Measurements from ENCODE around the gene NADK2. TPM values are rescaled to one million over a fixed set of nuclear protein-coding genes. Genes with fewer than 3 reads are reported as not detected.

The NADK2 gene
- polyA plus RNA-seq, 1 of the 3 experiments (the other 2 are of a cell fraction), result 7.6 TPM

- Histone ChIP-seq H3F3A (replicated peaks; ENCODE audit: insufficient read depth) (no peaks in the 10 kb centered on the region), H3K9me3 (no peaks in the 10 kb centered on the region), H3K4me2 (no peak overlapping the region), H3K4me1 (ENCODE audit: control insufficient read depth in 1 of 2, insufficient read depth in 2 of 2, low read depth in 1 of 2, low read length in 1 of 2) (peaks cover 0 to 2% of the 10 kb centered on the region in 2 experiments; a peak in 1 of 4 replicates), H3K79me2 (ENCODE audit: insufficient read depth) (no peaks in the 10 kb centered on the region), H2AFZ (ENCODE audit: low read depth) (no peak overlapping the region), H4K20me1 (ENCODE audit: insufficient read depth) (no peaks in the 10 kb centered on the region), H3K36me3 (replicated peaks in 1 of 2; ENCODE audit: control insufficient read depth in 1 of 2, insufficient read depth in 2 of 2, low read length in 1 of 2) (no peaks in the 10 kb centered on the region), H3K27ac (ENCODE audit: low read depth in 2 of 2, low read length in 1 of 2) (no peak overlapping the region), H3K9me2 (no peaks in the 10 kb centered on the region), H3K4me3 (ENCODE audit: low read depth in 2 of 2, low read length in 1 of 2) (no peak overlapping the region), H3K27me3 (ENCODE audit: insufficient read depth) (no peaks in the 10 kb centered on the region), H3K9ac (no peak overlapping the region)
- DNase-seq, result no peak
- TF ChIP-seq TCF12 (IDR thresholded peaks at IDR 0.05) (no peak), RFX5 (IDR thresholded peaks at IDR 0.05; ENCODE audit: low read length) (no peak), SMC3 (IDR thresholded peaks at IDR 0.05; ENCODE audit: low read depth, low read length) (no peak), TEAD4 (IDR thresholded peaks at IDR 0.05; ENCODE audit: borderline replicate concordance, insufficient read depth) (no peak), POLR2AphosphoS5 (IDR thresholded peaks at IDR 0.05; ENCODE audit: low read depth, low read length) (no peak), PBX3 (IDR thresholded peaks at IDR 0.05) (no peak), GATA2 (CRISPR knock-in tag; IDR thresholded peaks at IDR 0.05) (no peak), CTCF (IDR thresholded peaks at IDR 0.05) (no peak), USF1 (IDR thresholded peaks at IDR 0.05; ENCODE audit: borderline replicate concordance, low read depth) (no peak), TAF1 (IDR thresholded peaks at IDR 0.05; ENCODE audit: borderline replicate concordance, low read depth, low read length) (no peak)
- WGBS (ENCODE audit: low lambda C conversion rate), result 78% methylated on average over 2 of the region's 4 CpGs
- CTCF ChIA-PET, result interaction anchor here (0.9 to 5.0 kb wide), 9 partner anchors 9 to 426 kb away, joined by 3 to 41 read pairs (median 4); no protein-coding TSS in a partner anchor
- POLR2A ChIA-PET, result no interaction called here
Observed at GRCh38 chr5:36264202-36264760, 22.6 kb upstream of the NADK2 start.

GRCh38 chr5:36261186-36261585, 19.5 kb upstream of the NADK2 start:
- Histone ChIP-seq H3K4me3 (ENCODE audit: low read depth in 2 of 2, low read length in 1 of 2) (no peak overlapping the region), H3K27ac (ENCODE audit: low read depth in 2 of 2, low read length in 1 of 2) (no peak overlapping the region), H3K9me3 (no peaks in the 10 kb centered on the region), H3K79me2 (ENCODE audit: insufficient read depth) (no peaks in the 10 kb centered on the region), H4K20me1 (ENCODE audit: insufficient read depth) (no peaks in the 10 kb centered on the region), H2AFZ (ENCODE audit: low read depth) (no peak overlapping the region), H3K9ac (no peak overlapping the region), H3K4me2 (no peak overlapping the region), H3K27me3 (ENCODE audit: insufficient read depth) (no peaks in the 10 kb centered on the region), H3K4me1 (ENCODE audit: control insufficient read depth in 1 of 2, insufficient read depth in 2 of 2, low read depth in 1 of 2, low read length in 1 of 2) (peaks cover 0 to 2% of the 10 kb centered on the region in 2 experiments; a peak in 1 of 4 replicates), H3K9me2 (no peaks in the 10 kb centered on the region), H3F3A (replicated peaks; ENCODE audit: insufficient read depth) (no peaks in the 10 kb centered on the region), H3K36me3 (replicated peaks in 1 of 2; ENCODE audit: control insufficient read depth in 1 of 2, insufficient read depth in 2 of 2, low read length in 1 of 2) (no peaks in the 10 kb centered on the region)
- no peak for DNase-seq
- ChIA-PET POLR2A (no interaction called here), CTCF (interaction anchor here (1.2 kb wide), 1 partner anchor 9 kb away, joined by 4 read pairs; no protein-coding TSS in a partner anchor)
- 85% methylated on average over 6 of the region's 6 CpGs for WGBS (ENCODE audit: low lambda C conversion rate)
- TF ChIP-seq CTCF (IDR thresholded peaks at IDR 0.05) (no peak), NFIC (IDR thresholded peaks at IDR 0.05; ENCODE audit: borderline replicate concordance) (no peak), EZH2phosphoT487 (IDR thresholded peaks at IDR 0.05; ENCODE audit: borderline replicate concordance, low read depth) (no peak), MAX (IDR thresholded peaks at IDR 0.05; ENCODE audit: low read depth) (no peak), SMC3 (IDR thresholded peaks at IDR 0.05; ENCODE audit: low read depth, low read length) (no peak), RXRA (IDR thresholded peaks at IDR 0.05; ENCODE audit: borderline replicate concordance, low read depth) (no peak), GATA2 (CRISPR knock-in tag; IDR thresholded peaks at IDR 0.05) (no peak), RFX5 (IDR thresholded peaks at IDR 0.05; ENCODE audit: low read length) (no peak), CHD2 (IDR thresholded peaks at IDR 0.05; ENCODE audit: low read length, partially characterized antibody) (no peak), MEF2A (IDR thresholded peaks at IDR 0.05; ENCODE audit: borderline replicate concordance, low read depth) (no peak), FOXJ3 (CRISPR knock-in tag; IDR thresholded peaks at IDR 0.05) (no peak)
